ENCODE measurements around the gene MYOT. TPM values are rescaled to one million over a fixed set of nuclear protein-coding genes. Genes with fewer than 3 reads are reported as not detected.

Gene MYOT
- not detected for total RNA-seq

GRCh38 chr5:137867664-137868063 is at the start of gene MYOT:
TSS of gene MYOT (plus strand) at chr5:137867860. CDS start at chr5:137870652, 2,792 bp downstream.
- Mint-ChIP-seq H3K27me3 (no peaks in the 10 kb centered on the region), H3K9me3 (ENCODE audit: low read depth) (no peaks in the 10 kb centered on the region), H3K27ac (no peak within 1 kb of the TSS), H3K4me3 (no peak within 1 kb of the TSS), H3K36me3 (no peaks in the 10 kb centered on the region), H3K4me1 (peaks cover 3% of the 10 kb centered on the region)
- CTCF ChIA-PET, result no interaction called here
- ATAC-seq (no peak), DNase-seq (no peak)

GRCh38 chr5:137819766-137820165 is 47.9 kb upstream of the MYOT start:
- Mint-ChIP-seq H3K9me3 (ENCODE audit: low read depth) (no peaks in the 10 kb centered on the region), H3K27me3 (peaks cover 3% of the 10 kb centered on the region), H3K4me1 (no peaks in the 10 kb centered on the region), H3K4me3 (no peak overlapping the region), H3K27ac (no peak overlapping the region), H3K36me3 (peaks cover 2% of the 10 kb centered on the region)
- ATAC-seq (no peak), DNase-seq (no peak)
- CTCF ChIA-PET, result no interaction called here

GRCh38 chr5:137822158-137822764 is 45.4 kb upstream of the MYOT start:
- CTCF ChIA-PET, result no interaction called here
- no peak for ATAC-seq
- Mint-ChIP-seq H3K4me1 (no peaks in the 10 kb centered on the region), H3K9me3 (ENCODE audit: low read depth) (no peaks in the 10 kb centered on the region), H3K36me3 (peaks cover 1% of the 10 kb centered on the region), H3K4me3 (no peak overlapping the region), H3K27ac (no peak overlapping the region), H3K27me3 (peaks cover 6% of the 10 kb centered on the region)
- no peak for DNase-seq

GRCh38 chr5:137822984-137823383 is 44.7 kb upstream of the MYOT start:
- CTCF ChIA-PET, result no interaction called here
- H3K9me3 Mint-ChIP-seq (ENCODE audit: low read depth), result no peaks in the 10 kb centered on the region
- ATAC-seq (no peak), DNase-seq (no peak)
- H3K4me3 Mint-ChIP-seq, result no peak overlapping the region
- H3K4me1 Mint-ChIP-seq, result no peaks in the 10 kb centered on the region
- H3K36me3 Mint-ChIP-seq, result peaks cover 1% of the 10 kb centered on the region
- H3K27ac Mint-ChIP-seq, result no peak overlapping the region
- peaks cover 6% of the 10 kb centered on the region for H3K27me3 Mint-ChIP-seq

GRCh38 chr5:137825165-137825564 is 42.5 kb upstream of the MYOT start:
- H3K9me3 Mint-ChIP-seq (ENCODE audit: low read depth), result no peaks in the 10 kb centered on the region
- no peak overlapping the region for H3K4me3 Mint-ChIP-seq
- H3K27ac Mint-ChIP-seq, result no peak overlapping the region
- H3K4me1 Mint-ChIP-seq, result no peaks in the 10 kb centered on the region
- no peak for ATAC-seq
- H3K27me3 Mint-ChIP-seq, result peaks cover 6% of the 10 kb centered on the region
- peaks cover 1% of the 10 kb centered on the region for H3K36me3 Mint-ChIP-seq
- no peak for DNase-seq
- CTCF ChIA-PET, result interaction anchor here (1.1 kb wide), 1 partner anchor 196 kb away, joined by 3 read pairs; no protein-coding TSS in a partner anchor

- no peak for ATAC-seq
- peaks cover 1% of the 10 kb centered on the region for H3K36me3 Mint-ChIP-seq
- H3K27ac Mint-ChIP-seq, result no peak overlapping the region
- no peaks in the 10 kb centered on the region for H3K9me3 Mint-ChIP-seq (ENCODE audit: low read depth)
- no peak overlapping the region for H3K4me3 Mint-ChIP-seq
- DNase-seq, result no peak
- CTCF ChIA-PET, result no interaction called here
- H3K27me3 Mint-ChIP-seq, result peaks cover 6% of the 10 kb centered on the region
- H3K4me1 Mint-ChIP-seq, result no peaks in the 10 kb centered on the region
Observed at GRCh38 chr5:137826067-137826466, 41.6 kb upstream of the MYOT start.

- Mint-ChIP-seq H3K27me3 (peaks cover 2% of the 10 kb centered on the region), H3K36me3 (peaks cover 1% of the 10 kb centered on the region), H3K4me3 (no peak overlapping the region), H3K27ac (no peak overlapping the region), H3K4me1 (no peaks in the 10 kb centered on the region), H3K9me3 (ENCODE audit: low read depth) (no peaks in the 10 kb centered on the region)
- CTCF ChIA-PET, result interaction anchor here (1.7 kb wide), 1 partner anchor 9 kb away, joined by 3 read pairs; no protein-coding TSS in a partner anchor
- ATAC-seq, result no peak
- DNase-seq, result no peak
Observed at GRCh38 chr5:137828180-137828579, 39.5 kb upstream of the MYOT start.

- Mint-ChIP-seq H3K9me3 (ENCODE audit: low read depth) (no peaks in the 10 kb centered on the region), H3K27me3 (peaks cover 2% of the 10 kb centered on the region), H3K4me3 (no peak overlapping the region), H3K36me3 (peaks cover 1% of the 10 kb centered on the region), H3K27ac (no peak overlapping the region), H3K4me1 (no peaks in the 10 kb centered on the region)
- CTCF ChIA-PET, result interaction anchor here (1.7 kb wide), 1 partner anchor 8 kb away, joined by 3 read pairs; no protein-coding TSS in a partner anchor
- ATAC-seq (no peak), DNase-seq (no peak)
Observed at GRCh38 chr5:137828664-137829063, 39.0 kb upstream of the MYOT start.

- ATAC-seq, result no peak
- Mint-ChIP-seq H3K4me3 (no peak overlapping the region), H3K4me1 (no peaks in the 10 kb centered on the region), H3K36me3 (peaks cover 1% of the 10 kb centered on the region), H3K27me3 (peaks cover 2% of the 10 kb centered on the region), H3K9me3 (ENCODE audit: low read depth) (no peaks in the 10 kb centered on the region), H3K27ac (no peak overlapping the region)
- DNase-seq, result no peak
- CTCF ChIA-PET, result no interaction called here
Observed at GRCh38 chr5:137831105-137831504, 36.6 kb upstream of the MYOT start.

GRCh38 chr5:137831526-137831925 is 36.1 kb upstream of the MYOT start:
- no peaks in the 10 kb centered on the region for H3K36me3 Mint-ChIP-seq
- H3K9me3 Mint-ChIP-seq (ENCODE audit: low read depth), result no peaks in the 10 kb centered on the region
- H3K27ac Mint-ChIP-seq, result no peak overlapping the region
- DNase-seq, result no peak
- H3K4me3 Mint-ChIP-seq, result no peak overlapping the region
- no peak for ATAC-seq
- CTCF ChIA-PET, result no interaction called here
- no peaks in the 10 kb centered on the region for H3K4me1 Mint-ChIP-seq
- peaks cover 2% of the 10 kb centered on the region for H3K27me3 Mint-ChIP-seq

GRCh38 chr5:137832416-137832815 is 35.2 kb upstream of the MYOT start:
- Mint-ChIP-seq H3K4me1 (no peaks in the 10 kb centered on the region), H3K27me3 (no peaks in the 10 kb centered on the region)

GRCh38 chr5:137833463-137833862 is 34.2 kb upstream of the MYOT start:
- H3K27me3 Mint-ChIP-seq, result peaks cover 4% of the 10 kb centered on the region
- CTCF ChIA-PET, result no interaction called here
- no peaks in the 10 kb centered on the region for H3K9me3 Mint-ChIP-seq (ENCODE audit: low read depth)
- no peak overlapping the region for H3K4me3 Mint-ChIP-seq
- H3K36me3 Mint-ChIP-seq, result no peaks in the 10 kb centered on the region
- no peak for DNase-seq
- no peak for ATAC-seq
- no peaks in the 10 kb centered on the region for H3K4me1 Mint-ChIP-seq
- no peak overlapping the region for H3K27ac Mint-ChIP-seq

More at GRCh38 chr5:137832416-137832815, 35.2 kb upstream of the MYOT start:
- Mint-ChIP-seq H3K9me3 (ENCODE audit: low read depth) (no peaks in the 10 kb centered on the region), H3K36me3 (no peaks in the 10 kb centered on the region), H3K4me3 (no peak overlapping the region), H3K27ac (no peak overlapping the region)
- no peak for ATAC-seq
- CTCF ChIA-PET, result no interaction called here
- no peak for DNase-seq

- Mint-ChIP-seq H3K4me3 (no peak overlapping the region), H3K36me3 (no peaks in the 10 kb centered on the region), H3K4me1 (no peaks in the 10 kb centered on the region), H3K27me3 (peaks cover 4% of the 10 kb centered on the region), H3K27ac (no peak overlapping the region), H3K9me3 (ENCODE audit: low read depth) (no peaks in the 10 kb centered on the region)
- ATAC-seq (no peak), DNase-seq (no peak)
- CTCF ChIA-PET, result interaction anchor here (1.3 to 1.6 kb wide), 2 partner anchors 55 kb away, joined by 3 to 4 read pairs; partner anchors contain the start of gene PKD2L2
Observed at GRCh38 chr5:137834498-137835049, 33.1 kb upstream of the MYOT start.

- H3K27me3 Mint-ChIP-seq, result peaks cover 4% of the 10 kb centered on the region
- H3K36me3 Mint-ChIP-seq, result no peaks in the 10 kb centered on the region
- ATAC-seq, result no peak
- no peak overlapping the region for H3K27ac Mint-ChIP-seq
- CTCF ChIA-PET, result no interaction called here
- H3K4me1 Mint-ChIP-seq, result no peaks in the 10 kb centered on the region
- H3K9me3 Mint-ChIP-seq (ENCODE audit: low read depth), result no peaks in the 10 kb centered on the region
- no peak overlapping the region for H3K4me3 Mint-ChIP-seq
- DNase-seq, result no peak
Observed at GRCh38 chr5:137836298-137836697, 31.4 kb upstream of the MYOT start.
